HL-60 (cell line): ENCODE results near the gene GANC.
"Not testable (repeated sequence)": the region's sequence is repeated elsewhere in the genome, so short reads cannot be mapped to it uniquely, and the experiment has no call there.

Experiments used
- CTCF ChIP-seq: IDR thresholded peaks from one replicate; pipeline ENCODE4 v1.5.1; 2011; ENCODE audit warnings: low read length, control low read depth, inconsistent platforms; ENCODE audit not compliant: insufficient read depth
- POLR2AphosphoS5 ChIP-seq: IDR thresholded peaks from 2 replicates; pipeline ENCODE4 v1.6.1; 2012; ENCODE audit warnings: low read depth
- SPI1 ChIP-seq: IDR thresholded peaks from 2 replicates; pipeline ENCODE4 v1.6.1; 2012; ENCODE audit warnings: low read depth, mild to moderate bottlenecking, borderline replicate concordance

GRCh38 chr15:42301004-42301403 is 28.0 kb downstream of the GANC start:
- TF ChIP-seq CTCF, POLR2AphosphoS5, SPI1: not testable (repeated sequence)
